HepG2 (cell line): ENCODE data around the gene CAMK1. TPM values are rescaled to one million over a fixed set of nuclear protein-coding genes. Genes with fewer than 3 reads are reported as not detected.

ENCODE experiments used
- BRCA1 ChIP-seq: sonication (generic); formaldehyde crosslinking; IDR thresholded peaks from 2 replicates; pipeline ENCODE4 v1.4.0; 2020; ENCODE audit warnings: missing genetic modification reagents
- CEBPG ChIP-seq: IDR thresholded peaks from 2 replicates; pipeline ENCODE4 v1.6.1; 2016
- CTCF ChIP-seq: sonication (generic); formaldehyde crosslinking; IDR thresholded peaks from 2 replicates; pipeline ENCODE4 v1.5.0; 2020; ENCODE audit warnings: mild to moderate bottlenecking, missing genetic modification reagents, moderate library complexity
- HMGA1 ChIP-seq: sonication (generic); formaldehyde crosslinking; conservative IDR thresholded peaks from 2 replicates; pipeline ENCODE4 v1.4.0; 2020; ENCODE audit warnings: missing genetic modification reagents
- MTERF4 ChIP-seq: sonication (generic); formaldehyde crosslinking; IDR thresholded peaks from 2 replicates; pipeline ENCODE4 v1.8.0; 2023; ENCODE audit warnings: mild to moderate bottlenecking, missing genetic modification reagents
- MYNN ChIP-seq: sonication (generic); formaldehyde crosslinking; IDR thresholded peaks from 2 replicates; pipeline ENCODE4 v1.4.0; 2020; ENCODE audit warnings: mild to moderate bottlenecking, low read depth, missing genetic modification reagents
- SAFB2 ChIP-seq: sonication (generic); formaldehyde crosslinking; IDR thresholded peaks from 2 replicates; pipeline ENCODE4 v1.5.1; 2020; ENCODE audit warnings: missing genetic modification reagents, low read depth, mild to moderate bottlenecking, borderline replicate concordance
- THAP11 ChIP-seq: IDR thresholded peaks from 2 replicates; pipeline ENCODE4 v1.6.1; 2016; ENCODE audit warnings: missing biosample characterization, missing genetic modification reagents
- ZNF205 ChIP-seq: IDR thresholded peaks from 2 replicates; pipeline ENCODE4 v1.6.1; 2018; ENCODE audit warnings: missing biosample characterization, missing genetic modification reagents
- ZNF263 ChIP-seq: sonication (generic); formaldehyde crosslinking; IDR thresholded peaks from 2 replicates; pipeline ENCODE4 v1.4.0; 2020; ENCODE audit warnings: missing genetic modification reagents
- ZNF318 ChIP-seq: sonication (generic); formaldehyde crosslinking; IDR thresholded peaks from 2 replicates; pipeline ENCODE4 v1.4.0; 2020; ENCODE audit warnings: mild to moderate bottlenecking, missing genetic modification reagents
- ZNF362 ChIP-seq: sonication (generic); formaldehyde crosslinking; IDR thresholded peaks from 2 replicates; pipeline ENCODE4 v1.4.0; 2020; ENCODE audit warnings: missing genetic modification reagents, mild to moderate bottlenecking, borderline replicate concordance
- ZNF451 ChIP-seq: sonication (generic); formaldehyde crosslinking; IDR thresholded peaks from 2 replicates; pipeline ENCODE4 v1.5.0; 2020; ENCODE audit warnings: mild to moderate bottlenecking, missing genetic modification reagents
- ZNF496 ChIP-seq: sonication (generic); formaldehyde crosslinking; IDR thresholded peaks from 2 replicates; pipeline ENCODE4 v1.8.1; 2023; ENCODE audit warnings: mild to moderate bottlenecking, moderate library complexity, missing genetic modification reagents; ENCODE audit not compliant: insufficient replicate concordance
- polyA plus RNA-seq, 8 experiments: library from polyadenylated mRNA; depleted of rRNA in 3 of 8; stranded (reverse) in 7 of 8; unstranded in 1 of 8; fragments of >200 nt; fragmentation: Illumina TruSeq in 4 of 8; extraction: Trizol in 4 of 8; gene quantifications; 2 replicates each; pipeline versions ENCODE4 v1.2.1 to v1.2.3, GENCODE V29; 2011 to 2016; ENCODE audit warnings: low read depth in 4 of 8, missing spikeins in 1 of 8, mixed read lengths in 1 of 8; ENCODE audit not compliant: insufficient read depth in 1 of 8
- total RNA-seq, 5 experiments: library from RNA; depleted of rRNA; stranded (reverse); fragments of >200 nt; fragmentation: Illumina TruSeq; extraction: Trizol; gene quantifications; 2 replicates each; pipeline ENCODE4 v1.2.3, GENCODE V29; 2016; ENCODE audit warnings: low read depth in 1 of 5

Gene CAMK1
- total and polyA plus RNA-seq, 2 of the 13 experiments (the other 11 are each of a cell fraction or from before 2014, with no cell fraction given) = 26.4 to 53.3 TPM

- TF ChIP-seq SAFB2 (CRISPR knock-in tag) (no peak), BRCA1 (CRISPR knock-in tag) (no peak), ZNF362 (CRISPR knock-in tag) (no peak; the same call in 1 of the 2 replicates), ZNF318 (CRISPR knock-in tag) (no peak), ZNF205 (no peak), ZNF451 (CRISPR knock-in tag) (no peak), MTERF4 (0 out of 2 replicates have a peak, but pooled peaks have one; percentile 31), ZNF263 (no peak), THAP11 (CRISPR knock-in tag) (peak; percentile 6; the same call in 1 of the 2 replicates), CTCF (CRISPR knock-in tag) (no peak), HMGA1 (no peak), MYNN (no peak), ZNF496 (CRISPR knock-in tag) (no peak), CEBPG (0 out of 2 replicates have a peak, but pooled peaks have one; percentile 15)
Measured at GRCh38 chr3:9770276-9770812, 597 bp upstream of the CAMK1 start (continued).
